Fibroblast of pulmonary artery (primary cell): ENCODE results near the gene THOC6.

Experiments
- DNase-seq: peaks from one replicate; pipeline ENCODE4 v3.0.0-alpha.2; 2010; ENCODE audit warnings: low read depth
- H3K4me3 ChIP-seq: replicated peaks from 2 replicates; pipeline ENCODE4 v1.5.1; 2011; ENCODE audit warnings: low read depth, mild to moderate bottlenecking, control low read depth, low read length, moderate library complexity
- CTCF ChIP-seq: IDR thresholded peaks from 2 replicates; pipeline ENCODE4 v1.5.1; 2011; ENCODE audit warnings: mild to moderate bottlenecking, control low read depth, low read length, inconsistent platforms; ENCODE audit errors: missing control alignments

THOC6 gene

GRCh38 chr16:2979669-2980226 lies 44.1 kb upstream of the THOC6 start:
- peak overlapping the region; percentile 69 for H3K4me3 ChIP-seq
- no peak for DNase-seq

GRCh38 chr16:2980227-2981176 lies 43.3 kb upstream of the THOC6 start, which contains the start of gene PKMYT1:
Gene PKMYT1 (minus strand): TSS chr16:2980446. CDS start chr16:2979657, 789 bp downstream.
- H3K4me3 ChIP-seq: peak within 1 kb of the TSS; percentile 69
- TF ChIP-seq CTCF: no peak
- peak; percentile 83 for DNase-seq

More at GRCh38 chr16:2979669-2980226, 44.1 kb upstream of the THOC6 start:
- no peak for TF ChIP-seq CTCF

GRCh38 chr16:2981177-2981898 lies 42.5 kb upstream of the THOC6 start:
- DNase-seq: peak; percentile 16
- no peak for TF ChIP-seq CTCF
- peak overlapping the region; percentile 69 for H3K4me3 ChIP-seq

- no peak for DNase-seq
- no peak overlapping the region for H3K4me3 ChIP-seq
- TF ChIP-seq CTCF: no peak
These were observed 42.0 kb upstream of the THOC6 start for GRCh38 chr16:2981899-2982250.

GRCh38 chr16:2982402-2982801 lies 41.4 kb upstream of the THOC6 start:
- DNase-seq: no peak

GRCh38 chr16:2983706-2984136 lies 40.1 kb upstream of the THOC6 start:
- peak; percentile 67 for DNase-seq
- peak; percentile 33 for TF ChIP-seq CTCF
- peak overlapping the region; percentile 27 for H3K4me3 ChIP-seq

More at GRCh38 chr16:2982402-2982801, 41.4 kb upstream of the THOC6 start:
- H3K4me3 ChIP-seq: no peak overlapping the region
- no peak for TF ChIP-seq CTCF
